OCI-LY3 (cell line): Measurements from ENCODE around the gene KLHL36.

Source experiments
- H2AFZ ChIP-seq: fragments of 200-600, 300-600 bp; shearing (Covaris generic); 2 replicates; pipeline ENCODE4 v1.6.0; 2014; ENCODE audit warnings: antibody characterized with exemption, low read depth, low read length
- H3K27ac ChIP-seq: fragments of 200-600, 300-600 bp; sonication (generic); 2 replicates; pipeline ENCODE4 v1.5.1; 2014; ENCODE audit warnings: mild to moderate bottlenecking, low read length, moderate library complexity, mixed read lengths
- H3K27me3 ChIP-seq: fragments of 200-600, 300-600 bp; sonication (generic); 2 replicates; pipeline ENCODE4 v1.6.1; 2014; ENCODE audit warnings: low read depth, low read length, mixed read lengths
- H3K36me3 ChIP-seq: fragments of 200-600, 300-600 bp; sonication (generic); replicated peaks from 2 replicates; pipeline ENCODE3; 2014; ENCODE audit warnings: low read depth, low read length, mixed read lengths
- H3K4me1 ChIP-seq: fragments of 300-600, 200-600 bp; sonication (generic); 2 replicates; pipeline ENCODE4 v1.6.1; 2014; ENCODE audit warnings: low read length, mixed read lengths
- H3K4me2 ChIP-seq: fragments of 200-600, 300-600 bp; sonication (generic); 2 replicates; pipeline ENCODE4 v1.6.1; 2014; ENCODE audit warnings: low read length, mixed read lengths
- H3K4me3 ChIP-seq: fragments of 300-600, 200-600 bp; sonication (generic); 2 replicates; pipeline ENCODE4 v1.5.1; 2014; ENCODE audit warnings: antibody characterized with exemption, mild to moderate bottlenecking, low read length, moderate library complexity
- H3K79me2 ChIP-seq: fragments of 300-600, 200-600 bp; shearing (Covaris generic); 2 replicates; pipeline ENCODE4 v1.6.1; 2014; ENCODE audit warnings: mild to moderate bottlenecking, low read length, mixed read lengths
- H3K9ac ChIP-seq: fragments of 300-600, 200-600 bp; shearing (Covaris generic); 2 replicates; pipeline ENCODE4 v1.6.0; 2014; ENCODE audit warnings: mild to moderate bottlenecking, low read length, moderate library complexity
- H3K9me3 ChIP-seq: fragments of 200-600, 300-600 bp; shearing (Covaris generic); 2 replicates; pipeline ENCODE4 v1.6.1; 2014; ENCODE audit warnings: low read length, mixed read lengths; ENCODE audit not compliant: insufficient read depth
- H4K20me1 ChIP-seq: fragments of 200-600, 300-600 bp; sonication (generic); 2 replicates; pipeline ENCODE4 v1.6.1; 2016; ENCODE audit warnings: low read length, mixed read lengths; ENCODE audit not compliant: insufficient read depth
- EZH2phosphoT487 ChIP-seq: fragments of 200-600 bp; shearing (Covaris generic); IDR thresholded peaks from 2 replicates; pipeline ENCODE4 v1.6.1; 2018; ENCODE audit warnings: antibody characterized with exemption, mixed run types, low read depth
- TF ChIP-seq, protein P1 (sequence below): fragments of 200-600, 300-600 bp; sonication (generic); IDR thresholded peaks from 2 replicates; pipeline ENCODE4 v1.5.1; 2014; ENCODE audit warnings: antibody characterized with exemption, low read length, low read depth

KLHL36 gene

DNA sequence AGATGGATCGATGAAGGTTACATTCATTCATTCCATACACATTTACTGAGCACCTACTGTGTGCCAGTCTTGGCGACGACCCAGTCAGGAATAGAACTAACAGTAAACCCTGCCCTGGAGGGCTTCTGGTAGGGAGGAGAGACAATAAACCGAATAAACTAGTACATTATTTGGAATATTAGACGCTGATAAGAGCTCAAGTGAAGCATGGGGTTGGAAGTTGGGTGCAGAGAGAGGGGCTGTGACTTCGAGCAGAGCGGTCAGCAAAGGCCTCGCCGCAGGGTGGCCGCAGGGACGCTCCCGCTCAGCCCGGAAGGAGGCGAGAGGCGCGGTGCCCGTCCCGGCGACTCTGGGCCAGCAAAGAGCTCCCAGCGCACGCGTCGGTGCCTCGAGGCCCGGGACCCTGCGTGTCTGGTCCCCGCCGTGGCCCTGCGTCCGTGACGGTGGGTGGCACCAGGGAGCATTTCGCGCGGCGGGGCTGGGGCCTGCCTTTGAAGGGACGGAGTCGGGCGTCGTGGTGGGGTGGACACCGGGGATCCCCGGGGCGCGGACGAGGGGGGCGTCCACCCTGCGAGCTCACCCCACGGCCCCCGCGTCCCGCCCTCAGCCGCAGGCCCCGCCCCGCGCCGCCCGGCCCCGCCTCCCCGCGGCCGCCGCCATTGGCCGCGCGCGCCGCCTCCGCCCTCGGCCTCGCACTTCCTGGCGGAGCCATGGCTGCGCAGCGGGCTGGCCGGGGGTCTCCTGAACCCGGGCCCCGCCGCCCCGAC is at the start of gene KLHL36:
TSS of gene KLHL36 (plus strand) at position 684 of the 767 bp plus-strand sequence. CDS start 2,357 bp downstream, outside the sequence.
- H3K9ac ChIP-seq = peak within 1 kb of the TSS; percentile 54
- peaks cover 10% of the 10 kb centered on the region for H3K4me1 ChIP-seq
- H3K27me3 ChIP-seq = peaks cover 24% of the 10 kb centered on the region
- no peaks in the 10 kb centered on the region for H3K9me3 ChIP-seq
- H3K4me3 ChIP-seq = peak within 1 kb of the TSS; percentile 94
- H3K79me2 ChIP-seq = 0 out of 2 replicates have a peak, but pooled peaks cover 4% of the 10 kb centered on the region
- no peaks in the 10 kb centered on the region for H4K20me1 ChIP-seq
- H3K27ac ChIP-seq = no peak within 1 kb of the TSS
- peak within 1 kb of the TSS; percentile 73; the same call in 1 of the 2 replicates for H2AFZ ChIP-seq
- H3K36me3 ChIP-seq = peaks cover 4% of the 10 kb centered on the region
- TF ChIP-seq, protein P1, sequence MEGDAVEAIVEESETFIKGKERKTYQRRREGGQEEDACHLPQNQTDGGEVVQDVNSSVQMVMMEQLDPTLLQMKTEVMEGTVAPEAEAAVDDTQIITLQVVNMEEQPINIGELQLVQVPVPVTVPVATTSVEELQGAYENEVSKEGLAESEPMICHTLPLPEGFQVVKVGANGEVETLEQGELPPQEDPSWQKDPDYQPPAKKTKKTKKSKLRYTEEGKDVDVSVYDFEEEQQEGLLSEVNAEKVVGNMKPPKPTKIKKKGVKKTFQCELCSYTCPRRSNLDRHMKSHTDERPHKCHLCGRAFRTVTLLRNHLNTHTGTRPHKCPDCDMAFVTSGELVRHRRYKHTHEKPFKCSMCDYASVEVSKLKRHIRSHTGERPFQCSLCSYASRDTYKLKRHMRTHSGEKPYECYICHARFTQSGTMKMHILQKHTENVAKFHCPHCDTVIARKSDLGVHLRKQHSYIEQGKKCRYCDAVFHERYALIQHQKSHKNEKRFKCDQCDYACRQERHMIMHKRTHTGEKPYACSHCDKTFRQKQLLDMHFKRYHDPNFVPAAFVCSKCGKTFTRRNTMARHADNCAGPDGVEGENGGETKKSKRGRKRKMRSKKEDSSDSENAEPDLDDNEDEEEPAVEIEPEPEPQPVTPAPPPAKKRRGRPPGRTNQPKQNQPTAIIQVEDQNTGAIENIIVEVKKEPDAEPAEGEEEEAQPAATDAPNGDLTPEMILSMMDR = no peak
- no peak for TF ChIP-seq EZH2phosphoT487
- peak within 1 kb of the TSS; percentile 84 for H3K4me2 ChIP-seq

DNA sequence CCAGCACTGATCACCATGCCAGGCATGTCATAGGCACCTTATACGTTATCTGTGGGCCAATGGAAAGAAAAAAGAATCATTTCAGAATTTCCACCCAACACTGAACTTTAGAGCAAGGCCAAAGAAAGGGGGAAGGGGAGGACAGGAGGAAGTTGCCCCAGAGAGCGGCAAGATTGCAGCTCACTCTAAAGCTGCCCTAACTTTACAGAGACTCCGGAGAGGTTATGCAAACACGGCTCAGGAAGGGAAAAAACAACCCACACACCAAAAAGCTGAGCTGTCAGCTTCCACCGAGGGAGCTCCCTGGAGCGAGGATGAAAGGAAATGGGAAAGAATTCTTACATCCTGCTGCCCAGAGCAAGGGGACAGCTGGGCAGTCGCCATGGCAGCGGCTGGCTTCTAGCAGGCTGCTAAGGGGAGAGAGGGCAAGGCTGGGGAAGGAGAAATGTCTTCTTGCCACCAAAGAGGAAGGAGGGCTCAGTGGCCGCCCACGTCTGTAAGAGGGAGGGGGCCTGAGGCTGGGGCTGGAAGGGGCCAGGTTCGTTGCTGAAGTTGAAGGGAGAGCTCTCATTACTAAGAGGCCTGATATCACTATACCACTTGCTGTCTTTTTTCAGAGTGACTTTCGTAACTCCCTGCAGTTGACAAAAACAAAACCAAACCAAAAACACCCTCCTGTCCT is 48.6 kb upstream of the KLHL36 start:
- Histone ChIP-seq H4K20me1 (peaks cover 39% of the 10 kb centered on the region), H3K4me3 (peak overlapping the region; percentile 66), H3K4me2 (peak overlapping the region; percentile 93), H3K9ac (peak overlapping the region; percentile 92), H3K27me3 (no peaks in the 10 kb centered on the region), H3K36me3 (peaks cover 49% of the 10 kb centered on the region), H3K27ac (peak overlapping the region; percentile 88), H3K79me2 (peaks cover 82% of the 10 kb centered on the region), H3K9me3 (no peaks in the 10 kb centered on the region), H3K4me1 (peaks cover 93% of the 10 kb centered on the region), H2AFZ (no peak overlapping the region)
- TF ChIP-seq, protein P1 = no peak
- TF ChIP-seq EZH2phosphoT487 = no peak

DNA sequence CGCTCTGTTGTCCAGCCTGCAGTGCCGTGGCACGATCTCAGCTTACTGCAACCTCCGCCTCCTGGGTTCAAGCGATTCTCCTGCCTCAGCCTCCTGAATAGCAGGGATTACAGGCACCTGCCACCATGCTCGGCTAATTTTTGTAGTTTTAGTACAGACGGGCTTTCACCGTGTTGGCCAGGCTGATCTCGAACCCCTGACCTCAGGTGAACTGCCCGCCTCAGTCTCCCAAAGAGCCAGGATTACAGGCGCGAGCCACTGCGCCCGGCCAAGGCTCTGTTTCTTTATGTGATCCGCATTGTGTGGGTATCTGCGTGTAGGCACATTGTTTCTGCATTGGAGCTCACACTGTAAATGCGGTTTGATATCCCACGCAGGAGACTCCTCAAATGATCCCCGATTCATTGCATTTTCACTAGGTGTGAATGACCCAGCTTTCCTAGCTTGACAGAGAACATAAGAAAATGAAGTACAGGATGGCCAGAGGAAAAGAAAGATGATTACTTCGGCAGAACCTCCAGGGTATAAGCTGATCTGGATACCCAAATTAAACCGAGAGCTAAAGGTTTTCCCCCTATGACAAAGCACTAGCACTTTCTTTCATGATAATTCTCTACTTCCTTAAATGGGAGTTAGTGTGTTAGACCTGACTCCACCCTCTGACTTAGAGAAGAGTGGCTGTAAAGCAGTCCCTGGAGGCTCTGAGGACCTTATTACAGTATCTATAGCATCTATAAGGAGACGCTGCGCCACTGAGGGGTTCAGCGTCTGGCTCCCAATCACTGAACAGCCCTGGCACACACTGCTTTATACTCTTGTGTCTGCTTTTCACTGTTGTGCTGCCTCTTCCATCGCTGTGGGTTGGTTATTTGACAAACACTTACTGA is 47.7 kb upstream of the KLHL36 start:
- TF ChIP-seq EZH2phosphoT487 = no peak
- TF ChIP-seq, protein P1 = no peak
- Histone ChIP-seq H3K36me3 (peaks cover 47% of the 10 kb centered on the region), H3K79me2 (peaks cover 82% of the 10 kb centered on the region), H3K9ac (peak overlapping the region; percentile 92), H3K27ac (peak overlapping the region; percentile 88), H4K20me1 (peaks cover 39% of the 10 kb centered on the region), H2AFZ (no peak overlapping the region), H3K4me2 (peak overlapping the region; percentile 93), H3K4me3 (peak overlapping the region; percentile 66), H3K9me3 (0 out of 2 replicates have a peak, but pooled peaks cover under 1% of the 10 kb centered on the region), H3K4me1 (peaks cover 91% of the 10 kb centered on the region), H3K27me3 (no peaks in the 10 kb centered on the region)
